HG03066 (cell line): Measurements from ENCODE around the gene PARP12.

Experiments used
- ATAC-seq: cut with Tn5 transposase; IDR thresholded peaks from one replicate; pipeline ENCODE4 v1.9.1; 2021; ENCODE audit warnings: low read depth; ENCODE audit not compliant: unreplicated experiment

Gene PARP12

DNA sequence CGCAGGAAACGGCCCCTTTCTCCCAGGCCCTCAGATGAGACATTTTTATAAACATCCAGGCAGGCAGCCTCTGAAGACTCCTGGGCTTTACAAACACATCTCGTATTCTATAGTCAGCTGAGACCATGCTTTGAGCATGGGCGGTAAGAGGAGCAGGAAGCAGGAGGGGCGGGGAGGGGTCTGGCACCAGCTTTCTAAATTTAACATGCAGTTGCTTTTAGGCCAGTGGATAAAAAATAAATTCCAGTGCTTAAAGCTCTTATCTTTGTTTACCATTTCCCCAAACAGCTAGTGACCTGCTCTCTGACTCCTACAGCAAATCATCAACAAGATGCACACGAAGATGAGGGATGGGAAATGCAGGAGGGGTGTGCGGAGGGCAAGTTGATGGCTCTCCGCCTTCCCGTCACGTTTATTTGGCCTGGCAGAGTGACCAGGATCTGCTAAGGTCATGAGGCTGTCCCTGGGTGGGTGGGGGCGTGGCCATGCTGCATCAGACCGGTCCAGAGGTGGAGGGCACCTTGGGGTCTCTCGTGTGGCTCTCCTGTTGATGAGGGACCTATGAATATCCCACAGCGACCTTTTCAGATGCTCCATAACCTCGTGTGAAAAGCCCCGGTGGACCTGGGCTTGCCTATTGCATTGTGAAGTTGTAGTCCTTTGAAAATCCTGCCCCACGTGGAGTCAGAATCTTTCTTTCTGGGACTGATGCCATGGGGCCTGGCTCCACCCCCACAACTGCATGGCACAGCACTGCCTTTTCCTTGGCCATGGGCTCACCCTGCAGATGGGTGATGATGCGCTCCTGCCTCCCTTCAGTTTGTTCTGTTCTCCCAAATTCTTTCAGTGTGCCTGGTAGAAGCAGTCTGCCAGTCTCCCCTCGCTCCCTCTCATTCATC lies 67.5 kb downstream of the PARP12 start:
- ATAC-seq = no peak

DNA sequence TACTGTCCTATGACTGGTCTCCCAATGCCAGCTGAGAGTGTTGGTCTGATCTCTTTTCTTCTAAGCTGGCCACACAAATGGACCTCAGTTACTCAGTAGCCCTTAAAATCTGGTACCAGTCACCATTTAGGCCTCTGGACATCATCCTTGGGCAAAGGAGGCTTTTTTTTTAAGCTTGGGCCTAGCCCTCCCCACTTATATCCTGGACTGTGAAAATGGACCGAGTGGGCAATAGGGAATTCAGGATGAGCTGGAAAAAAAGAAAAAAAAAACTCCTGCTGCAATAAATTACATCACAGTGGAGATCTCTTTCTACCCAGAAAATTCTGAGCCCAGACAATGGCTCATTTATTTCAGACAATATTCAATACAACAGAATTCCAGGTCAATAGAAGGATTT lies 68.4 kb downstream of the PARP12 start:
- ATAC-seq = no peak

DNA sequence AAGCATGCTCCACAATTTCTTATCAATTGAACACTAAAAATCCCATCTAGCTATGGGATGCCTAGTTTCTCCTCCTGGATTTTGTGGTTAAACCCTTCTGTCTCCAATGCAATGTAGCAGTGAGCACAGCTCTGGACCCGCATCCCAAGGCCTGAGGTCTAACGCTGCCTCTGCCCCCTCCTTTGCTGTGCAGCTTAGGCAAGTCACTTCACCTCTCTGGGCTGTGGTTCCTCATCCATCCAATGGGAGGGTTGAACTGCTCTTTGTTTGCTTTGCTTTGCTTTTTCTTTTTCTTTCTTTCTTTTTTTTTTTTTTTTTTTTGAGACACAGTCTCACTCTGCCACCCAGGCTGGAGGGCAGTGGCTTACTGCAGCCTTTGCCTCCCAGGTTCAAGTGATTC lies 69.2 kb downstream of the PARP12 start:
- no peak for ATAC-seq

DNA sequence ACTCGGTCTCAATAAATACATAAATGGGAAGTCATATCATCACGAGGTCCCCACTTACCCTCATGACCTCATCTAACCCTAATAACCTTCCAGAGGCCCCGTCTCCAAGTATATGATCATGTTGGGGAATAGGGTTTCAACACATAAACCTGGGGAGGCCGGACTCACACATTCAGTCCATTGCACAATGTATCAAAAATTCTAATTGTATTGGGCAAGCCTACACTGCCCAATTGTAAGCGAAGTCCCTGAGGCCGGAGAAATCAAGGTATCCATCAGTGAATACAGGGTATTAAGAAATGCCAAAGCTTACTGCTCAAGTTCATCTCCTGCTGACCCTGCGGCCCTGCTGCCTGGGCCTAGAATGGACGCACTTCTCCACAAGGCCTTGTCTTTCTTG lies 69.6 kb downstream of the PARP12 start:
- ATAC-seq = no peak

DNA sequence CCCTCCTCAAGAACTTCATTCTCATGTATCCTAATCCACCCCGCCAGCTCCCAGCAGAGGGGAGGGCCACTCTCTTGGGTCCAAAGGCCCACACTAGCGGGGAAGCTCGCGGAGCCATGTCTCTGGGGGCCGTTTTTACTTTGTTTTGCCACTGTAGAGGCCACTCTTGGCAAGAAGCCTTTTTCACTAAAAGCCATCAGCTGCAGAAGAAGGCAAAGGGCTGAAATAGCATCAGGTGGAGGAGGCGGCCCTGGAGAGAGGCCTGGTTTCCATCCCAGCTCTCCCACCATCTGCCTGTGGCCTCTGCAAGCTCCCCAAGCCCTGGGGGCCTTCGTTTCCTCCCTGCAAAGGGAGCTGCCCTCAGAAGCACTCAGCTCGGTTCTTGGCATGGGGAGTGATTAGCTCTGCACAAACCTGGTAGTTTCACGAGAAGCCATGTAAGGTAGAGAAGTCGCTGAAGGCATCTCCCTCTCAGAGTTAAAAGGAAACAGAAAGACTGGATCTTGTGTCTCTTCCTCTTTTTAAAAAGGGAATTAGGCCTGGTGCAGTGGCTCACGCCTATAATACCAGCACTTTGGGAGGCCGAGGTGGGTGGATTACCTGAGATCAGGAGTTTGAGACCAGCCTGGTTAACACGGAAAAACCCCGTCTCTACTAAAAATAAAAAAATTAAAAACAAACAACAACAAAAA lies 70.3 kb downstream of the PARP12 start:
- no peak for ATAC-seq

DNA sequence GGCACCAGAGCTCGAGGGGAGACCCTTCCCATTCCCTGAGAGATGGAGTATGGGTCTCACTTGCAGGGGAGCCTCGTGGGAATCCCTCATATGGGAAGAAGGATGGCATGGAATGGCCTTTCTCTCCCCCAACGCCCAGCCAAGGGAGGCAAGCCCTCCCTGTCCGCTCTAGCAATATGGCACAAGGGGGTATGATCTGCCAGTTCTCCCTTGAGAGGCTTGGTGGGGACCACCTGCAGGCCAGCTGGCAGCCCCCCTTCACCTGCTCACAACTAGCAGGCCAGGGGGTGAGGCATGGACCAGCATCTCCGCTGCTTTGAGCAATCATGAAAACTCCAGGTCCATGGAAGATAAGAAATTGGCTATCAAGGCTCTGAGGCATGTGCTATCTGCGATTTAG lies 70.8 kb downstream of the PARP12 start:
- no peak for ATAC-seq

DNA sequence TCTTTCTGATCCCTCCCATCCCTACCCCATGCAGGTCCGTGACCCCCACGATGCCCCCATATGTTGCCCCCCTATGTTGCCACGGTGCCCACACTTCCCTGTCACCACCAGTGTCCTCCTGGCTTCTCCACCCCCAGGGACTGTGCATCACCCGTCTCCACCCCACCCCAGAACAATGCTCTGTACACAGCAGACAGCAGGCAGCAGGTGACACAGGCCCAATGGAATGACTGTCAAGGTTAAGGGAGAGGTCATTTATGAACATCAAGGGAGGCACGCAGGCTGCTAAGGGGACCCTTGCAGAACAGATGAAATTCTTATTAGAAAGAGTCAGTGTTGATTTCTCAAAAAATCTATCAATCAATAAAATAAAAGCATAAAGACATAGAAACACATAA lies 71.5 kb downstream of the PARP12 start:
- ATAC-seq = no peak

DNA sequence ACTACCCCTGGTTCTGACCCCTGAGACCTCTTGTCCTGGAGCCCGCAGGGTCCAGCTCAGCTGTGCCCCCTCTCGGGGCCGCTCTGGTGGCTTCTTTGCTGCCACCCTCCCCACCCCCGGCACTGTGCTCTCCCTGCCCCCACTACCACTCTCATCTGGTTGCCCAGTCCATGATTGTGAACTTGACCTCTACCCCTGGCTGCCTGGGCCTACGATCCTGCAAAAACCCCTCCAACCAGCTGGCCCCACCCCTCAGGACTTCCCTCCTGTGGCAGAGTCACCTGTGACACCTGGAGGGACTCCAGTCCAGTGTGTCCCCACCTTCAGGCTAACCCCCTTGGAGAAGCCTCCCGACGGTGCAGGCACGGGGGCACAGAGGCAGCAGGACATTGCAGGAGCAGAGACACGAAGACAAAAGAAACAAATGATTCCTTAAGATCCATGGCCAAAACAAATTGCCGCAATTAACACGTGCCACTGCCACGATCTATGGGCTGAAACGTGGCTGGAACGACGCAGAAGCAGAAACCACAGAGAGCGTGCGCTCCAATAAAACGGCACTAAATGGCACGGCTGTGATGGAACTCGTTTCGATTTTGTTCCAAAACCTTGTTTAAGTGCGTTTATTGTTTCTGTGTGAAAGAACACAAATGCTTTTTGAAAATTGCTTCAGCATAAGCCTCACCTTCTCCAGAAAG lies 72.0 kb downstream of the PARP12 start:
- no peak for ATAC-seq

DNA sequence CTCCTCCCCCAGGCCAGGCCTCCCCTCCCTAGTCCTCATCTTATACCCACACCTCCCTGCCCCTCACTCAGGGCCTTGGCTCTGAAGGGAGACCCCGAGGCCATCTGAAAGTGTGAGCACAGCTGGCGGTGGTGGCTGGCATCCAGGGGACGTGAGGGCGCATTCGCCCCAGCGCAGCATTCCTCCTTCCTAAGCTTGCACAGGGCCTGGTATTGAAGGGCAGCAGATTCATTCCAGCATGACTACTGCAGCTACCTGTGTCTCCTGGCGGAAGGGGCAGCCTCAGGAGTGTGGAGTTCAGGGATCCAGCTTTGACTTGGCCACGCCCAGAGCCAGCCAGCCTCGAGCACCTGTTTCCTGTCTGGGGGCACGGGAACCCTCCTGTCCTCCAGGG lies 72.6 kb downstream of the PARP12 start:
- no peak for ATAC-seq

DNA sequence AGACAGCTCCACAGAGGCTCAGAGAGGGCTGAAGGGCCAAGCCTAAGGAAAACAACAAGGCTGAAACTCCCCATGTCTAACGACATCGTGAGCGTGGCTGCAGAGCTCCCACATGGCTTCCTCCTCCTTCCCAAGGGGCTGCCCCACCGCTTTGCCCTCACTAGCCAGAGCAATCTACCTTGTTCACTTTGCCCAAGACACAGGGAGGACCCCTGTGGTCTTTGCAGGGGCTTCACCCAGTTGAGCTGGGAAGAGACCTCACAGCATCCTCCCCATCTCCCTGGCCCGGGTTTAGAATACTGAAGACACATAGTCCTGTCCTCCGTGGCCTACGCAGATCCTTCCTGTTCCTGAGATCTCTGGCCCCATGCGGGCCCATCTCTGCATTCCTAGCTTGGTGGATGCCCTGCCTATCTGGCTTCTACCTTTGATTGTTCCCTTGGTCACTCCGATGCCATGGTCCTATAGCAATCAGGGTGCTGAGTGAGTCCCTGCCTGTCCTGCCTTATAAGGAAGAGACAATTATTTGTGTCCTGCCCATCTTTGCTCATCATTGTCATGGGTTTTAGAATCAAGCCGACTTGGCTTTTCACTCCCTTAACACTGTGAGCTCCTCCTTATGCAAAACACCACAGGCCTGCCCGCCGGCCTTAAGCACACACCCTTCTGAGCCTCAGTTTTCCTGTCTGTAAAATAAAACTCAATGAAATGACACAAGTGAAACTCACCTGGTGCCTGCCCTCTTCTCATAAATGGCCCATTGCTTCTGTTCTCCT lies 73.2 kb downstream of the PARP12 start:
- ATAC-seq = no peak

DNA sequence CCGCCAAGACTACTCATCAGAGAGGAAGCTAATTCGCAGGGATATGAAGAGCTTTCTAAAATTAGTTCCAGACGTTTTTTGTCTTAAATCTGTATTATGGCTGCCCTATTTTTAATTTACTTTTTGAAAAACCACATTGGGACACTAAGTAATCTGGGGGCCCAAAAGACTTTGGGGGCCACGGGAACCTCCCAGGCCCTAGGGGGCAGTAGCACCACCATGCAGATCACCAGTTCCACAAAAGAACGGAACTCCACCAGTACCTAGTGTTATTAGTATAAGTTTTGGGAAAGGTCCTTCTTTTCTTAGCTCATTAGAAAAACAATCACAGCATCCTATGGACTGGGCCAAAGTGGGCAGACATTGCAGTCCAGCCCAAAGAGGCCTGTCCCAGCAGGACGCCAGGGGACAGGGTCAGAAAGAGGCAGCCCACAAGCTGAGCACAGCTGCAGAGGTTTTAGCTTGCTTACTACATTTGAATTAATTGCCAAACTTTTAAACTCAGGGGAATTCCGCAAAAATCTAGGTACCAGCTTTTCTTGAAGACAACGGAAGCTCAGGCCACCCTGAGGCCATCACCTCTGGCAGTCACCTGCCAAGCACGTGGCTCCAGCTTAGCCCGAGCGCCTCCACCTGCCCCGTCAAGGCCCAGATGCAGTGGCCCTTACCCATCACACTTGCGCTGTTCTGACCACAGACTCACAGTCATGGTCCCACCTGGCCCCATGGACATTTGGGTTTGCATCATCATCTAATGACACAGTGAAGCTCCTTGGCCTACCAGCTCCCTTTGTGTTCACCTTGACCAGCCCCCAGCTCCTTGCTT lies 74.8 kb downstream of the PARP12 start:
- no peak for ATAC-seq

DNA sequence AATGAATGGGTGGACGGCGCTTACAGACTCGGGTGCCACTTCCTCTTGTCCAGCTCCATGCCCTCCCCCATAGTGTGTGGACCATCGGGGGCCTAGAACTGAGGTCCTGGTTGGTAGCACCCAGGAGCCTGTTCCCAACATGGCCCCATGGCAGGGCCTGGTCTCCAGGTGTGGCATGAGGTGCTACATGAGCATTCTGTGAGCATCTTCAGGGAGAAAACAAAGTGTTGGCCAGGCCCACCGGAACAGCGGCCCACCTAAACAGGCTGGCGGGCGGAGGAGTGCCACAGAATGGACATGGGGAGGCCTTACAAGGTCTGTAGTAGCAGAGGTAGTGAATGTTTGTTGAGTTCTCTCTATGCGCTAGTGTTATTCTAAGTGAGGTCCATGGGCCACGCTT lies 76.9 kb downstream of the PARP12 start:
- ATAC-seq = no peak

DNA sequence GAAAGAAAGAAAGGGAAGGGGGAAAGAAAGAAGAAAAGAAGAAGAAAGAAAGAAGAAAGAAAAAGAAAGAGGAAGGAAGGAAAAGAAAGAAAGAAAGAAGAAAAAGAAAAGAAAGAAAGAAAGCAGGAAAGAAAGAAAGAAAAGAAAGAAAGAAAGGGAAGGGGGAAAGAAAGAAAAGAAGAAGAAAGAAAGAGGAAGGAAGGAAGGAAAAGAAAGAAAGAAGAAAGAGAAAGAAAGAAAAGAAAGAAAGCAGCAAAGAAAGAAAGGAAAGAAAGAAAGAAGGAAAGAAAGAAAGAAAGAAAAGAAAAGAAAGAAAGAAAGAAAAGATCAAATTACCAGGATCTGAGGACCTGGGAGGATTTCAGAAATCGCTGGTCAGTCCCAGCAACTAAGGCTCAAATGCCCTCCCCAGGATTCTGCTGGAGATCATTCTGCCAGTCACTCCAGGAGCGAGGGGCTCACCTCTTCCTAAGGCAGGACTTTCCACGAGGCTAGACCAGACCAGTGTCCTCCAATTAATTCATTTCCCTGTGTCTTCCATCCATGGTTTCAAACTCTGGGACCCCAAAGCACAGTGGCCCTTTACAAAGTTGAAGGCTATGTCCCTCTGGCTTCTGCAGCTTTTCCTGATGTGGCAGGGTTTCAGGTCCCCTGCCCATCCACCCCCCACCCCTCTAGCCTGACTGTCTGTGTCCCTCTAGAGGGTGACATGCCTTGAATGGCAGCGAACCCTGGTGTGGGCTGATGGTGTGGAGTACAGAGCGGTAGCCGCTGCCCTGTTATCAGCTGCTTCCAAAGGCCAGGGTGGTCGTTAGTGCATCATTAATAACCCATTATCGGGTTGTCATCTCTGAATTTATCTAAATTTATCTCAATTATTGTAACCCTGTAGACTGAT lies 77.9 kb downstream of the PARP12 start:
- no peak for ATAC-seq

DNA sequence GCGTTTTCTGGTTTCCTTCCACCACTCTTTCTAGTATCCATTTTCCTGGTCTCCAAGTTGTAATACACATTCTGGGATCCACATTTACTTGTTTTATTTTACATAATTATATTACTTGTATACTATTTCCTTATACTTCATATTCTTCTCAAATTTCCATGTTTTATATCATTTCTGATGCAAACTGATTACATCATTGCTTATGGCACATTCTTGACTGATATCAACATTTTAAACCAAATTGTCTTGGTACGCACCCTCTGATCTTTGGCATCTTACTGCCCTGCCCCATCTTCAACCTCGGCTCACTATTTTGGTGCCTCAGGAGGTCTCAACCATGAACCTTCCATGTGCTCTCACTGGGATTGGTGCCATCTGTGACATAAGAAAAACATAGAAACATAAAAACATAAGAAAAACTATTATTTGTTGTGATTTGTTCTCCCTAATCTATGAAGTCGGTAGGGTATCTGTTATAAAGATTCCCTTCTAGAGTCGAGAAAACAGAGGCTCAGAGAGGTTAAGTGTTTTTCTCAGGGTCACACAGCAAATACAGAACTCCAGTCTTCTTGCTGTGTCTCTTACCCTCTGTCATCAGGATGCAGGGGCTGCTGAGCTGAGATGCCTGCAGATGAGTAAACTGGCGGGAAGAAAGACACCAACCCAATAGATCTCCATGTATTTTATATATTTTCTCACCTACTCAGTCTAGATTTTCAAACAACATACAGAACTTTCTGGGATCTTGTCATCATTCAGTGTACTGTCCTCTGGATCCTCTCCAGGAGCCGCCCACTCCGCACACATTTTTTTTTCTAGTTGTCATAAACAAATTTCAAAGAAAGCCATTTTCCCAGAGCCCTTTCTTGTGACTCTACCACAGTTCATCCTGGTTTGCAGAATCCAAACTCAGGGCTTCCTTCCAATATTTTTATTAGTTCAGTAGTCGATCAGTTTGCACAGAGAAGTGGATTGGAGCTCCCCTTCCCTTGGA lies 79.5 kb downstream of the PARP12 start:
- no peak for ATAC-seq

DNA sequence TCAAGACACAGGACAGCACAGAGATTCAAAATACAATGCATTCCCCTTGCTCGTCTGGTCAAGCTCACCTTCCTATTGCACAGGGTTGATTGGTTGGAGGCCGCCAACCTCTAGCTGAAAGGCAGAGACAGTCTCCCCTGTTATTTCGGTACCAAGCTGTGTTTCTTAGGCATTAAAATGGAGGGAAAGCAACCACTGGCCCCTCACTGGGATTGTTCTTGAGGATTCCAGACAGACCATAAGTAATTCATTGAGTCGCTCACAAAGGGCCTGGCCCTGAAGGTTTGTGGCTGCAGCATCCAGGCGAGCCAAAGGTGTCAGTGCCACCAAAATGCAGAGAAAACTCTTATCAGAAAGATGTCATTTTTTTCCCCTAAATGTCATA lies 81.2 kb downstream of the PARP12 start:
- ATAC-seq = no peak

DNA sequence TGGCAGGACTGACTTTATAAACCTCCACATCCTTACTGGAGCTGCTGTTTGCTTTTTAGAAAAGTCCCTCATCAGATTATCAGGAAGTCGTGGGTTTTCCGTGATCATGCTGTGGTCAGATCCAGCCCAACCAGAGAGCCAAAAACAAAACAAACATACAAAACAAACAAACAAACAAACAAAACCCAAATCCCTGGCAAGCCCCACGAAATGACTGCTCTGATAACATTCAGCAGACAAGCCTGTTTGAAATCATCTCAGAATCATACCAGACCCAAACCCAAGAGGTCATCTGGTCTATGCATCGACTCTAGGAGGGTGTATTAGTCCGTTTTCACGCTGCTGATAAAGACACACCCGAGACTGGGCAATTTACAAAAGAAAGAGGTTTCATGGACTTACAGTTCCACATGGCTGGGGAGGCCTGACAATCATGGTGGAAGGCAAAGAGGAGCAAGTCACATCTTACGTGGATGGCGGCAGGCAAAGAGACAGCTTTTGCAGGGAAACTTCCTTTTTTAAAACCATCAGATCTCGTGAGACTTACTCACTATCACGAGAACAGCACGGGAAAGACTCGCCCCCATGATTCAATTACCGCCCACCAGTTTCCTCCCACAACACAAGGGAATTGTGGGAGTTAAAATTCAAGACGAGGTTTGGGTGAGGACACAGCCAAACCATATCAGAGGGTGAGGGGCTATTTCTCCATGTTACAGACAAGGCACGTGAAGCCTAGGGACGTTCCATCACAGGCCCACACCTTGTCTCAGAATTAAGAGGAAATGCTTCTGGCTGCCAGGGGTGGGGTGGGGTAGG lies 85.7 kb downstream of the PARP12 start:
- no peak for ATAC-seq
